Measurements from ENCODE around the gene PTPRE. TPM values are rescaled to one million over a fixed set of nuclear protein-coding genes. Genes with fewer than 3 reads are reported as not detected.

The PTPRE gene
- total RNA-seq, 1 donor = 0.09 TPM

- TF ChIP-seq CTCF (IDR thresholded peaks at IDR 0.05; ENCODE audit: insufficient read depth, low read length) = no peak
- no peak for DNase-seq (ENCODE audit: low read depth)
- H3K4me3 ChIP-seq (ENCODE audit: low read depth, low read length) = no peak overlapping the region
These were observed 195.0 kb downstream of the PTPRE start for GRCh38 chr10:128101901-128102300.

DNA sequence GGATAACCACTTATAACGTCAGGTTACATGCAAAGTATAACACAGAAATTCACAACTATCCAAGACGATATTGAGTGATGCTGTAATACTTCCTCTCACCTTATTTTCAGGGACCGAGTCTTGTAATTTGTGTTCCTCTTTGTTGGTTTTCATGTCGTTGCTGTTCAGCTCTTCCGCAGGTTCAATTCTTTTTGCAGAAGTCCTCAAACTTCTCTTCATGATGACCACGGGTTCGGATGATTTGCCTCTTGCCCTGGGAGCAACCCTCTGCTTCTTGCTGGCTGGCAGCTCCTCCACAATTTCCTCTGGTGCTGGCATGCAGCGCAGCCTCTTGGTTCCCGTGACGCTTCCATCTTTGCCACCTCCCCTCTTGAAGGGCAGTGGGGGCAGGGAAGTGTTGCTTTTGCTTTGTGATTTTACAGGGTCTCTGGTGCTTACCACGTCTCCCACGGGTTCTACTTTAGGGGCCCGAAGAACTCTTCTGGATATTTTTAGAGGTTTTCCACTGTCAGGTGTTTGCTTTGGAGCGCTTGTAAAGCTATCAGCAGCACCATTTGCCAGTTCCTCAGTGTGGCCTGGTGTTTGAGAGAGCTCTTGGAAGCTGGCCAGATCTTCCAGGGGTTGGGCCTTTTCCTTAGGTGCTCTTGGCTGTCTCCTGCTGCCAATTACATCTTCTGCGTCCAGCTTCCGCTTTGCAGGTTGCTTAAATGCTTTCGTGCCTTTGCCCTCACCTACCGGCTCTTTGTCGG lies 195.8 kb downstream of the PTPRE start:
- H3K4me3 ChIP-seq (ENCODE audit: low read depth, low read length) = no peak overlapping the region
- DNase-seq (ENCODE audit: low read depth) = no peak
- TF ChIP-seq CTCF (IDR thresholded peaks at IDR 0.05; ENCODE audit: insufficient read depth, low read length) = no peak

GRCh38 chr10:128103229-128103714 lies 196.4 kb downstream of the PTPRE start:
- DNase-seq (ENCODE audit: low read depth) = no peak
- TF ChIP-seq CTCF (IDR thresholded peaks at IDR 0.05; ENCODE audit: insufficient read depth, low read length) = no peak

GRCh38 chr10:128105383-128105782 lies 198.5 kb downstream of the PTPRE start:
- H3K4me3 ChIP-seq (ENCODE audit: low read depth, low read length) = no peak overlapping the region
- TF ChIP-seq CTCF (IDR thresholded peaks at IDR 0.05; ENCODE audit: insufficient read depth, low read length) = no peak
- DNase-seq (ENCODE audit: low read depth) = no peak

More at GRCh38 chr10:128103229-128103714, 196.4 kb downstream of the PTPRE start:
- no peak overlapping the region for H3K4me3 ChIP-seq (ENCODE audit: low read depth, low read length)

DNA sequence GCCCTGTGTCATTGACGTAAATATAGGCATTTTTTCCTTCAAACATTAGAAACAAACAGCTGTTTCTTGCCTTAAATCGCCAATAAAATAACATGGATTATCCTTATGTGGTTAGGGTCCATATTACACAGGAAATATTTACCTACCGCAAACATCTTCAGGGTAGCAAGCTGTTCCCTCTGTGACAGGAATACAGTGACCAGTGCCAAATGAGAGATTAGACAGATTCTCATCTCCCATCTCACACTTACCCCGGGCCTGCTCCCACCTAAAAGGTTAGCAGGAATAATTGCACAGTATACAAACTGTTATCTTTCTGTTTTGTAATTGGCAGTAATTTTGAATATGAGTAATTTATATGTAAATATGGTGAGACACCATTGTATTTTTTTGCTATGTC lies 202.8 kb downstream of the PTPRE start:
- H3K4me3 ChIP-seq (ENCODE audit: low read depth, low read length) = no peak overlapping the region
- no peak for TF ChIP-seq CTCF (IDR thresholded peaks at IDR 0.05; ENCODE audit: insufficient read depth, low read length)
- DNase-seq (ENCODE audit: low read depth) = no peak

- DNase-seq (ENCODE audit: low read depth) = no peak
- H3K4me3 ChIP-seq (ENCODE audit: low read depth, low read length) = no peak overlapping the region
- no peak for TF ChIP-seq CTCF (IDR thresholded peaks at IDR 0.05; ENCODE audit: insufficient read depth, low read length)
These were observed 203.4 kb downstream of the PTPRE start for GRCh38 chr10:128110339-128110738.

Measured in fibroblast of the aortic adventitia (primary cell).